HAP-1 (cell line): ENCODE measurements around the gene TUT4.

Source experiments
- DNase-seq, 2 experiments: peaks; one replicate each; pipeline ENCODE4 v3.0.0-alpha.2; 2016 to 2020; ENCODE audit warnings: low spot score in 2 of 2
- H3K27me3 ChIP-seq: fragments of 250-450 bp; sonication (Bioruptor Pico); 2 replicates; pipeline ENCODE4 v1.5.1; 2020; ENCODE audit warnings: low read depth, mild to moderate bottlenecking, moderate library complexity
- H3K36me3 ChIP-seq: fragments of 250-450 bp; sonication (Bioruptor Pico); replicated peaks from 2 replicates; pipeline ENCODE4 v1.5.1; 2020; ENCODE audit warnings: mild to moderate bottlenecking
- H3K4me1 ChIP-seq: fragments of 250-450 bp; sonication (Bioruptor Pico); 2 replicates; pipeline ENCODE4 v1.5.1; 2020; ENCODE audit warnings: mild to moderate bottlenecking
- H3K4me3 ChIP-seq: fragments of 250-450 bp; sonication (Bioruptor Pico); 2 replicates; pipeline ENCODE4 v1.5.1; 2020; ENCODE audit warnings: mild to moderate bottlenecking, moderate library complexity
- H3K9me3 ChIP-seq: fragments of 250-450 bp; sonication (Bioruptor Pico); 2 replicates; pipeline ENCODE4 v1.5.1; 2020; ENCODE audit warnings: mild to moderate bottlenecking, moderate library complexity
- in situ Hi-C: fragments of 300-500 bp; cut with MboI; formaldehyde crosslinking; loops from 3 replicates; pipeline ENCODE4 v1.14.3; 2020; ENCODE audit warnings: low sequenced_read_pairs, inconsistent platforms, mixed read lengths

The TUT4 gene

GRCh38 chr1:52423055-52423454, 129.8 kb downstream of the TUT4 start:
- H3K4me3 ChIP-seq: no peak overlapping the region
- H3K36me3 ChIP-seq: peaks cover 33% of the 10 kb centered on the region
- peaks cover 3% of the 10 kb centered on the region; the same call in 1 of the 2 replicates for H3K4me1 ChIP-seq
- no peaks in the 10 kb centered on the region for H3K27me3 ChIP-seq
- no peaks in the 10 kb centered on the region for H3K9me3 ChIP-seq
- in situ Hi-C loops: loop anchor here (25.0 kb wide), 1 partner anchor 264 kb away; the partner anchor contains the start of gene COA7
- no peak for DNase-seq

- in situ Hi-C loops: loop anchor here (25.0 kb wide), 1 partner anchor 267 kb away; the partner anchor contains the start of gene COA7
- Histone ChIP-seq H3K27me3 (no peaks in the 10 kb centered on the region), H3K9me3 (no peaks in the 10 kb centered on the region), H3K4me1 (peaks cover 3% of the 10 kb centered on the region; the same call in 1 of the 2 replicates), H3K4me3 (no peak overlapping the region), H3K36me3 (peaks cover 43% of the 10 kb centered on the region)
- DNase-seq: no peak
Observed at GRCh38 chr1:52420713-52421112, 132.2 kb downstream of the TUT4 start.

DNA sequence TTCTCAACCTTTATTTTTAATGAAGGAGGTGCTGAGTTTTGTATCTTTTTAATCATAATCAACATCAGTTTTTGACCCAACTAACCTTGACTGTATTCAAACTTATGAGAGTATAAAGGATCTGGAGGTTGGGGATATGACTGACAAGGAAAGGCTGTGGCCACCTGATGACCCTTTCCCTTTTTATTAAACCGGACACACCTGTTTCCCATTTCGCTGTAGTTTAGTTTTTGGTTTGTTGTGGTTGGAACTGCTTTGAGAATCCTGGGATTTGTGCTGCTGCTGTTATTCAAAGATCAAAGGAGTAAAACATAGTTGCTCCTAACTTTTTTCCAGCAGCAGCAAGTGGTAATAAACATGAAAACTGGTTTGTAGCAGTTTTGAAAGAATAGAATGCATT, 136.1 kb downstream of the TUT4 start:
- no peak overlapping the region for H3K4me3 ChIP-seq
- peaks cover 2% of the 10 kb centered on the region; the same call in 1 of the 2 replicates for H3K9me3 ChIP-seq
- H3K27me3 ChIP-seq: no peaks in the 10 kb centered on the region
- no peaks in the 10 kb centered on the region for H3K4me1 ChIP-seq
- in situ Hi-C loops: loop anchor here (25.0 kb wide), 1 partner anchor 270 kb away; the partner anchor contains the start of gene COA7
- DNase-seq: no peak
- peaks cover 68% of the 10 kb centered on the region for H3K36me3 ChIP-seq

- no peak for DNase-seq
- Histone ChIP-seq H3K27me3 (no peaks in the 10 kb centered on the region), H3K36me3 (peaks cover 81% of the 10 kb centered on the region), H3K9me3 (peaks cover 2% of the 10 kb centered on the region; the same call in 1 of the 2 replicates), H3K4me3 (no peak overlapping the region), H3K4me1 (no peaks in the 10 kb centered on the region)
- in situ Hi-C loops: loop anchor here (25.0 kb wide), 1 partner anchor 272 kb away; the partner anchor contains the start of gene COA7
Observed at GRCh38 chr1:52414942-52415341, 137.9 kb downstream of the TUT4 start.

- peaks cover 2% of the 10 kb centered on the region; the same call in 1 of the 2 replicates for H3K9me3 ChIP-seq
- no peaks in the 10 kb centered on the region for H3K27me3 ChIP-seq
- no peaks in the 10 kb centered on the region for H3K4me1 ChIP-seq
- in situ Hi-C loops: loop anchor here (25.0 kb wide), 1 partner anchor 274 kb away; the partner anchor contains the start of gene COA7
- no peak overlapping the region for H3K4me3 ChIP-seq
- peaks cover 85% of the 10 kb centered on the region for H3K36me3 ChIP-seq
- no peak for DNase-seq
Observed at GRCh38 chr1:52413410-52413989, 139.4 kb downstream of the TUT4 start.

DNA sequence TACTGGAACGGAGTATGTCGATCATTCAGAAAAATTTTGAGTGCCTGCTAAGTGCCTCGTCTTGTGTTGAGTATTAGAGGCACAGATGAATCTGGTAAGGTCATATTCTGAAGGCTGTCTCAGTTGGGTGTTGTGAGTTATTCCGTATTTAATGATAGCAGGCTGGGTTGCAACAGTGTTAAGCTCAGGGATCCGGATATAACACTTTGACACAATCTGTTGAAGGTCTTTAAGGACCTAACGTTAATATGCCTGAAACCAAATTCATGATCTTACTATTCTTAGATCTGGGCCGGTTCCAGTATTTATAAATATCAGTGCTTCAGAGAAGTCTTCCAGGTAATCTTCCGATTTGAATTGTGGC, 147.9 kb downstream of the TUT4 start:
- DNase-seq: no peak
- peaks cover 9% of the 10 kb centered on the region for H3K4me1 ChIP-seq
- no peaks in the 10 kb centered on the region for H3K9me3 ChIP-seq
- peaks cover 54% of the 10 kb centered on the region for H3K36me3 ChIP-seq
- no peaks in the 10 kb centered on the region for H3K27me3 ChIP-seq
- in situ Hi-C loops: loop anchor here (25.0 kb wide), 1 partner anchor 282 kb away; the partner anchor contains the start of gene COA7
- H3K4me3 ChIP-seq: peak overlapping the region; percentile 70

- H3K27me3 ChIP-seq: no peaks in the 10 kb centered on the region
- in situ Hi-C loops: loop anchor here (25.0 kb wide), 1 partner anchor 283 kb away; the partner anchor contains the start of gene COA7
- no peaks in the 10 kb centered on the region for H3K9me3 ChIP-seq
- H3K36me3 ChIP-seq: peaks cover 53% of the 10 kb centered on the region
- peak within 1 kb of the TSS; percentile 70 for H3K4me3 ChIP-seq
- peak; percentile 99 for DNase-seq
- peaks cover 9% of the 10 kb centered on the region for H3K4me1 ChIP-seq
Observed at GRCh38 chr1:52404116-52404974, 148.5 kb downstream of the TUT4 start, which contains the start of the genes ORC1 and PRPF38A. Gene ORC1, minus strand, starts transcription at chr1:52404423. Its CDS starts 2,200 bp downstream, at chr1:52402223. Gene PRPF38A, plus strand, starts transcription at chr1:52404602. Its CDS starts 148 bp downstream, at chr1:52404750.

- peaks cover 52% of the 10 kb centered on the region for H3K36me3 ChIP-seq
- peaks cover 9% of the 10 kb centered on the region for H3K4me1 ChIP-seq
- DNase-seq: peak; percentile 68 to 74
- in situ Hi-C loops: loop anchor here (25.0 kb wide), 1 partner anchor 284 kb away; the partner anchor contains the start of gene COA7
- no peaks in the 10 kb centered on the region for H3K9me3 ChIP-seq
- no peaks in the 10 kb centered on the region for H3K27me3 ChIP-seq
- peak overlapping the region; percentile 70 for H3K4me3 ChIP-seq
Observed at GRCh38 chr1:52403566-52404115, 149.3 kb downstream of the TUT4 start.

DNA sequence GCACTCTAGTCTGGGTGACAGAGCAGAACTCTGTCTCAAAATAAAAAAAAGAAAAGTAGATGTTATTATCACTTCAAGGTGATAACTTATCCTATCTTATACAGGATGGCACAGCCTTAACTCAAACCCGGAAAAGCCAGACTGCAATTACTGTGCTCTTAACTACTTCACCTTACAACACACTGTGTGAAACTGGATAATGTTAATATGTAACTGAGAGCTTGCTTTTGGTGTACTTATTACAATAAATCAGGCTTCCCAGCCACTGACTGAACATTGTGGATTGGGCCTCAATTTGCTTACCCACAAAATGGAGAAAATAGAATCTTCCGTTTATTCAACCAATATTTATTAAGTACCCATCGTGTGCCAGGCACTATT, 150.0 kb downstream of the TUT4 start:
- in situ Hi-C loops: loop anchor here (25.0 kb wide), 1 partner anchor 284 kb away; the partner anchor contains the start of gene COA7
- Histone ChIP-seq H3K4me1 (peaks cover 9% of the 10 kb centered on the region), H3K9me3 (no peaks in the 10 kb centered on the region), H3K36me3 (peaks cover 46% of the 10 kb centered on the region), H3K27me3 (no peaks in the 10 kb centered on the region), H3K4me3 (peak overlapping the region; percentile 70)
- no peak for DNase-seq

GRCh38 chr1:52400131-52400530, 152.8 kb downstream of the TUT4 start:
- peaks cover 63% of the 10 kb centered on the region for H3K36me3 ChIP-seq
- no peak for DNase-seq
- no peak overlapping the region for H3K4me3 ChIP-seq
- no peaks in the 10 kb centered on the region for H3K9me3 ChIP-seq
- peaks cover 9% of the 10 kb centered on the region for H3K4me1 ChIP-seq
- in situ Hi-C loops: loop anchor here (25.0 kb wide), 1 partner anchor 287 kb away; the partner anchor contains the start of gene COA7
- H3K27me3 ChIP-seq: no peaks in the 10 kb centered on the region

GRCh38 chr1:52399629-52400028, 153.3 kb downstream of the TUT4 start:
- H3K4me1 ChIP-seq: peaks cover 9% of the 10 kb centered on the region
- in situ Hi-C loops: loop anchor here (25.0 kb wide), 1 partner anchor 288 kb away; the partner anchor contains the start of gene COA7
- H3K9me3 ChIP-seq: no peaks in the 10 kb centered on the region
- DNase-seq: no peak
- H3K36me3 ChIP-seq: peaks cover 68% of the 10 kb centered on the region
- no peaks in the 10 kb centered on the region for H3K27me3 ChIP-seq
- no peak overlapping the region for H3K4me3 ChIP-seq

DNA sequence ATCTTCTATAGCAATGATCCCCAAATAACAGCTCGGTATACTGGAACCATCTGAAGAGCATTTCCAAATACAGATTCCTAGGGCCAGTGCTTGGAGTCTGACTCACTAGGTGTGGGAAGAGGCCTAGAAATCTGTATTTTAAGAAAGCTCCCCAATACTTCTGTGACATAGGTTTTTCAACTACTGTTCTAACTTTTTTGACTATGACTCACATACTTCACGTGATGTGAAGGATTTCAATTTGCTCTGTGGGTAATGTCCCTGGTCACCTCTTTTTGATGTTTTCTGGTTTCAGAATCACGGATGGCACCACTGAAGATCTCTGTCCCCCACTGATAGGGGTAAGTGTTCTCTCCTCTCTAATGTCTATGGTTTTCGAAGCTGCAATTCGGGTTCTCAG, 159.7 kb downstream of the TUT4 start:
- Histone ChIP-seq H3K4me3 (no peak overlapping the region), H3K4me1 (no peaks in the 10 kb centered on the region), H3K9me3 (no peaks in the 10 kb centered on the region), H3K36me3 (peaks cover 84% of the 10 kb centered on the region), H3K27me3 (no peaks in the 10 kb centered on the region)
- in situ Hi-C loops: no loop called here
- no peak for DNase-seq

- Histone ChIP-seq H3K4me1 (no peaks in the 10 kb centered on the region), H3K9me3 (no peaks in the 10 kb centered on the region), H3K4me3 (no peak overlapping the region), H3K27me3 (no peaks in the 10 kb centered on the region), H3K36me3 (peaks cover 87% of the 10 kb centered on the region)
- in situ Hi-C loops: no loop called here
- DNase-seq: no peak
Observed at GRCh38 chr1:52386458-52386857, 166.4 kb downstream of the TUT4 start.
